Caco-2 (cell line): ENCODE measurements around the gene USP34. TPM values are rescaled to one million over a fixed set of nuclear protein-coding genes. Genes with fewer than 3 reads are reported as not detected.
"Not testable (repeated sequence)": the region's sequence is repeated elsewhere in the genome, so short reads cannot be mapped to it uniquely, and the experiment has no call there.

ENCODE experiments used
- BruUV-seq: library from RNA; stranded (reverse); fragments of 400-500 nt; replicated peaks from 2 replicates; lab custom pipeline; 2021; lab: Mats Ljungman, UMichigan
- CTCF ChIA-PET: fragments of 300-600 bp; sonication (Branson Sonifier 250); formaldehyde crosslinking; loops from one replicate; lab custom pipeline; 2022; ENCODE audit warnings: antibody characterized with exemption; lab: Charles Lee
- POLR2A ChIA-PET: fragments of 300-600 bp; sonication (Branson Sonifier 250); formaldehyde crosslinking; loops from one replicate; lab custom pipeline; 2022; ENCODE audit warnings: antibody characterized with exemption; lab: Charles Lee
- DNase-seq, 2 experiments: peaks; one replicate each; pipeline versions ENCODE4 v3.0.0 to v3.0.0-alpha.2; 2020 to 2022
- H3K27me3 ChIP-seq: replicated peaks from 2 replicates; pipeline ENCODE4 v1.6.0; 2011; ENCODE audit warnings: low read length; ENCODE audit not compliant: control insufficient read depth, insufficient read depth
- H3K36me3 ChIP-seq: 2 replicates; pipeline ENCODE4 v1.5.1; 2011; ENCODE audit warnings: low read length; ENCODE audit not compliant: control insufficient read depth, insufficient read depth
- H3K4me1 ChIP-seq: fragments of 250-450 bp; sonication (Bioruptor Pico); 2 replicates; pipeline ENCODE4 v1.5.1; 2020; ENCODE audit warnings: mild to moderate bottlenecking
- H3K4me3 ChIP-seq: 2 replicates; pipeline ENCODE4 v1.5.1; 2011; ENCODE audit warnings: low read depth, mild to moderate bottlenecking, control low read depth, low read length
- H3K9me3 ChIP-seq: fragments of 250-450 bp; sonication (Bioruptor Pico); 2 replicates; pipeline ENCODE4 v1.5.1; 2020; ENCODE audit warnings: mild to moderate bottlenecking, moderate library complexity
- H3K27ac Mint-ChIP-seq: one replicate; pipeline ENCODE4 v1.8.0; 2022; ENCODE audit warnings: mixed read lengths; ENCODE audit not compliant: unreplicated experiment
- H3K27me3 Mint-ChIP-seq: one replicate; pipeline ENCODE4 v1.8.0; 2022; ENCODE audit warnings: mixed read lengths; ENCODE audit not compliant: insufficient read depth, unreplicated experiment
- H3K36me3 Mint-ChIP-seq: one replicate; pipeline ENCODE4 v1.8.0; 2022; ENCODE audit warnings: mild to moderate bottlenecking, mixed read lengths; ENCODE audit not compliant: insufficient read depth, unreplicated experiment
- H3K4me1 Mint-ChIP-seq: one replicate; pipeline ENCODE4 v1.8.0; 2022; ENCODE audit warnings: low read depth, mixed read lengths; ENCODE audit not compliant: unreplicated experiment
- H3K4me3 Mint-ChIP-seq: one replicate; pipeline ENCODE4 v1.8.0; 2022; ENCODE audit warnings: mild to moderate bottlenecking, moderate library complexity, mixed read lengths; ENCODE audit not compliant: unreplicated experiment
- H3K9me3 Mint-ChIP-seq: one replicate; pipeline ENCODE4 v1.8.0; 2022; ENCODE audit warnings: mixed read lengths; ENCODE audit not compliant: unreplicated experiment
- CTCF ChIP-seq, 2 experiments: fragments of 200-600 bp in 1 of 2; IDR thresholded peaks; 1 replicate in 1 of 2; 2 replicates in 1 of 2; pipeline versions ENCODE4 v1.5.1 to v1.8.0; 2011 to 2022; ENCODE audit warnings: antibody characterized with exemption in 1 of 2, control low read depth in 1 of 2, inconsistent platforms in 1 of 2, low read depth in 1 of 2, low read length in 1 of 2, mild to moderate bottlenecking in 1 of 2, moderate library complexity in 1 of 2; ENCODE audit not compliant: insufficient read depth in 1 of 2, severe bottlenecking in 1 of 2, unreplicated experiment in 1 of 2
- intact Hi-C: fragments of 100-400 bp; cut with micrococcal nuclease; formaldehyde crosslinking; loops from one replicate; pipeline ENCODE4 v1.10.0; 2022; ENCODE audit not compliant: unreplicated experiment
- total RNA-seq: library from RNA; stranded (reverse); gene quantifications from 2 replicates; pipeline ENCODE4 v1.2.3, GENCODE V29; 2022

The USP34 gene
- total RNA-seq, 1 experiment from 2014 or later: 100 TPM

- no peak for TF ChIP-seq CTCF (IDR thresholded peaks at IDR 0.05; ENCODE audit: insufficient read depth in 1 of 2, low read depth in 1 of 2, low read length in 1 of 2, severe bottlenecking in 1 of 2, unreplicated experiment in 1 of 2)
These were observed 304.9 kb downstream of the USP34 start for GRCh38 chr2:61165946-61166345.

GRCh38 chr2:61165082-61165481 lies 305.8 kb downstream of the USP34 start:
- H3K27me3 Mint-ChIP-seq, H3K4me1 ChIP-seq, H3K4me3 Mint-ChIP-seq, H3K36me3 Mint-ChIP-seq, H3K4me3 ChIP-seq, CTCF ChIA-PET, H3K36me3 ChIP-seq, BruUV-seq, H3K27me3 ChIP-seq, DNase-seq, H3K27ac Mint-ChIP-seq, H3K4me1 Mint-ChIP-seq, POLR2A ChIA-PET, H3K9me3 ChIP-seq, intact Hi-C loops, H3K9me3 Mint-ChIP-seq: not testable (repeated sequence)

More at GRCh38 chr2:61165946-61166345, 304.9 kb downstream of the USP34 start:
- intact Hi-C loops: no loop called here
- no peak overlapping the region for H3K27ac Mint-ChIP-seq
- no peaks in the 10 kb centered on the region for H3K27me3 Mint-ChIP-seq
- ChIA-PET POLR2A (no interaction called here), CTCF (interaction anchor here (0.7 kb wide), 1 partner anchor 79 kb away, joined by 3 read pairs; no protein-coding TSS in a partner anchor)
- Histone ChIP-seq H3K4me3 (no peak overlapping the region), H3K4me1 (no peaks in the 10 kb centered on the region), H3K27me3 (no peaks in the 10 kb centered on the region), H3K36me3 (no peaks in the 10 kb centered on the region), H3K9me3 (no peaks in the 10 kb centered on the region; the same call in 1 of the 2 replicates)
- no TSS peak for BruUV-seq
- no peak for DNase-seq
- no peaks in the 10 kb centered on the region for H3K36me3 Mint-ChIP-seq
- H3K9me3 Mint-ChIP-seq: no peaks in the 10 kb centered on the region
- H3K4me1 Mint-ChIP-seq: no peaks in the 10 kb centered on the region
- no peak overlapping the region for H3K4me3 Mint-ChIP-seq

- no peaks in the 10 kb centered on the region for H3K27me3 Mint-ChIP-seq
- no peaks in the 10 kb centered on the region for H3K4me1 Mint-ChIP-seq
- Histone ChIP-seq H3K4me3 (no peak overlapping the region), H3K4me1 (no peaks in the 10 kb centered on the region), H3K36me3 (no peaks in the 10 kb centered on the region), H3K27me3 (no peaks in the 10 kb centered on the region), H3K9me3 (peaks cover 5% of the 10 kb centered on the region)
- H3K27ac Mint-ChIP-seq: no peak overlapping the region
- H3K36me3 Mint-ChIP-seq: no peaks in the 10 kb centered on the region
- no TSS peak for BruUV-seq
- TF ChIP-seq CTCF (IDR thresholded peaks at IDR 0.05; ENCODE audit: insufficient read depth in 1 of 2, low read depth in 1 of 2, low read length in 1 of 2, severe bottlenecking in 1 of 2, unreplicated experiment in 1 of 2): no peak
- no peak overlapping the region for H3K4me3 Mint-ChIP-seq
- DNase-seq: no peak
- CTCF ChIA-PET: no interaction called here
- POLR2A ChIA-PET: no interaction called here
- H3K9me3 Mint-ChIP-seq: peaks cover 14% of the 10 kb centered on the region
- intact Hi-C loops: no loop called here
These were observed 308.2 kb downstream of the USP34 start for GRCh38 chr2:61162721-61163120.

- no TSS peak for BruUV-seq
- ChIA-PET CTCF (no interaction called here), POLR2A (no interaction called here)
- intact Hi-C loops: no loop called here
- H3K27me3 ChIP-seq: no peaks in the 10 kb centered on the region
- no peaks in the 10 kb centered on the region for H3K36me3 ChIP-seq
- H3K9me3 Mint-ChIP-seq: peaks cover 15% of the 10 kb centered on the region
- H3K4me3 ChIP-seq: no peak within 1 kb of the TSS
- H3K36me3 Mint-ChIP-seq: no peaks in the 10 kb centered on the region
- no peaks in the 10 kb centered on the region for H3K27me3 Mint-ChIP-seq
- no peak for DNase-seq
- no peaks in the 10 kb centered on the region for H3K4me1 ChIP-seq
- no peak for TF ChIP-seq CTCF (IDR thresholded peaks at IDR 0.05; ENCODE audit: insufficient read depth in 1 of 2, low read depth in 1 of 2, low read length in 1 of 2, severe bottlenecking in 1 of 2, unreplicated experiment in 1 of 2)
- no peak within 1 kb of the TSS for H3K4me3 Mint-ChIP-seq
- H3K27ac Mint-ChIP-seq: no peak within 1 kb of the TSS
- H3K9me3 ChIP-seq: peaks cover 5% of the 10 kb centered on the region
- no peaks in the 10 kb centered on the region for H3K4me1 Mint-ChIP-seq
These were observed 309.0 kb downstream of the USP34 start, which contains the start of gene C2orf74 for GRCh38 chr2:61161888-61162287. TSS of gene C2orf74 (plus strand) at chr2:61162188. CDS start at chr2:61162515, 327 bp downstream.
